NOMO-1 treated with dmso at 0.1 percent for 144 hours (cell line): ENCODE results near the gene GCSH.

Experiments used
- DNase-seq: peaks from one replicate; lab custom pipeline; 2025; ENCODE audit not compliant: unreplicated experiment; lab: John Stamatoyannopoulos, UW

The GCSH gene

DNA sequence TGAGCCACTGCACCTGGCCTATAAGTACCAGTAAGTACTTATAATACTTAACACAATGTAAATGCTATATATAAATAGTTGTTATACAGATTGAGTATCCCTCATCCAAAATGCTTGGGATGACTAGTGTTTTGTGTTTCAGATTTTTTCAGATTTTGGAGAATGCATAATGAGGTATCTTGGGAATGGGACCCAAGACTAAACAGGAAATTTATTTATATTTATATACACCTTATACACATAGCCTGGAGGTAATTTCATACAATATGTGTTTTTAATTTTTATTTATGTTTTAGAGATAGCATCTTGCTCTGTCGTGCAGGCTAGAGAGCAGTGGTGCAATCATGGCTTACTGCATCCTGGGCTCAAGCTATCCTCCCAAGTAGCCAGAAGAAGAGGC, 9.8 kb upstream of the GCSH start:
- DNase-seq: no peak

DNA sequence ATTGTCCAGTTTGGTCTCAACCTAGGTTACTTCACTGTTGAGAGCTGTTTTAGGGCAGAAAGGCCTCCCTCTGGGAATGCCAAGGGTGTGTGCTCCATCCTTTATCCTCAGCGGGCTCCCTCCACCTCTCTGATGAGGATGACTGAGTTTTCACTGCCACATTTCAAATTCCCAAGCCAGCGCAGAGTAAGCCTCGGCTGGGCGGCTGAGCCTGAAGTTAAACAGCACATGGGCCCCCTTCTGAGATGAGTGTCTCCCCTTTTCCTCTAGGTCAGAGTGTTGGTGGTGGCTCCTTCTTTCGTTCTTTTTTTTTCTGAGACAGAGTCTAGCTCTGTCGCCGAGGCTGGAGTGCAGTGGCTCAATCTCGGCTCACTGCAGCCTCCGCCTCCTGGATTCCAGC, 5.5 kb upstream of the GCSH start:
- no peak for DNase-seq

DNA sequence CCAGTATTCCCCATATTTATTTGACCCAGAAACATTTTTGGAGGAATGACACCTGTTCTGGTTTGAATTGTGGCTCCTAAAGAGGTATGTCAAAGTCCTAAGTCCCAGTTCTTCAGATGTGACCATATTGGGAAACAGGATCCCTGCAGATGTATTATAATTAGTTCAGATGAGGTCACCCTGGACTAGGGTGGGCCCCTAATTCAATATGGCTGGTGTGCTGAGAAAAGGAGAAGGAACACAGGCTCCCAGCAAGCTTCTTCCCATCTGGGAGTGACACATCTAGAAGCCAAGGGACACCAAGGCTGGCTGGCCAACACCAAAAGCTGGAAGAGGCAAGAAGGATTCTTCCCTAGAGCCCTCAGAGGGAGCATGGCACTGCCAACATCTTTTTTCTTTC, 3.8 kb upstream of the GCSH start:
- no peak for DNase-seq

DNA sequence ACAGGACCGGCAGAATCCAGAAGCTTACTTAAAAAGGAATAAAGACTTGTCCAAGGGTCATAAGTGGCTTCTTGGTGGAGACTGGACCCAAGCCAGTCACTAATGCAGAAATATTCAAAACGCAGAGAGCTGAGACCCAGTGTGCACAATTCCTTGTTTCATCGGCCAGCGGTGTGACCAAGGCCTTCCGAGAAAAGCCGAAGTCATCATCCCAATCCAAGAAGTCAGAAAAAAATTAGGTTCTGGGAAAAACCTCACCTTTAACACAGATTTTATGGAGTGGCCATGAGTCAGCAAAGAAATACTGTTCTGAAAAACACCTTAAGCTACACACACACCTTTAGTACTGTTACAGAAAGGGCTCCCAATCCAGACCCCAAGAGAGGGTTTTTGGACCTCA, 1.0 kb upstream of the GCSH start:
- DNase-seq: no peak

DNA sequence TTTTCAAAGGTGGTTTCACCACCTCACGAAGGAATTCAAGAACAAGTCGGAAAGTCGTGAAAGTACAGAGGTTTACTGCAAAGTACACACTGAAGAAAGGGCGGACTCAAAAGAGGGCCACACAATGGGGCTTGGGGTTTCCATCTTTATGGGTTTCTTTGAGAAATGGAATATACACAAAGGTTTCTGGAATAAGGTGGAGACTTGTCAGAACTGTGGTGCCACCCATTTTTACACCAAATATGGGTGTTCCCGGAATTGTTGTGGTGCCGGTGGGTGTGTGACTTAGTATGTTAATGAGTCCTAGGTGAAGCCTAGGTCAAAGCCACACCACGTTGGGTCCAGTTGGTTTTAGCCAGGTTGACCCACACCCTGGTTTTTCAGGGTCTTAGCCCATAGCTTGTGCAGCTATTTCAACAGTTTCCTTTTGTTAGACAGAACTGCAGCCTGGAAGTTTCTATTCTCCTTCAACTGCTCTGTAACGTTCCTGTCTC, 567 bp upstream of the GCSH start:
- no peak for DNase-seq

DNA sequence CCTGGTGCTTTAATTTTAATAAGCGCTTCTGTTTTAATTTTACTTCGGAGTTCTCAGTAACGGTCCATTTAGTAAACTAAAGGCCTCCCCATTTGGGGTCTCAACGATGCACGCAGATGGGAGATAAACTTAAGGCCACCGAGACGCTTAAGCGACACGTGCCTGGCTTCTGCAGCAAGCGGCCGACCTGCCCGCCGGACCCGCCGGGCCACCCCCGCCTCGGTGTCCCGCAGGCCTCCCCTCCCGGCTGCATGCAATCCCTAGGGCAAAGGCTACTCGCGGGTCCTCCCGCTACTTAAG, 592 bp downstream of the GCSH start:
- DNase-seq: no peak

DNA sequence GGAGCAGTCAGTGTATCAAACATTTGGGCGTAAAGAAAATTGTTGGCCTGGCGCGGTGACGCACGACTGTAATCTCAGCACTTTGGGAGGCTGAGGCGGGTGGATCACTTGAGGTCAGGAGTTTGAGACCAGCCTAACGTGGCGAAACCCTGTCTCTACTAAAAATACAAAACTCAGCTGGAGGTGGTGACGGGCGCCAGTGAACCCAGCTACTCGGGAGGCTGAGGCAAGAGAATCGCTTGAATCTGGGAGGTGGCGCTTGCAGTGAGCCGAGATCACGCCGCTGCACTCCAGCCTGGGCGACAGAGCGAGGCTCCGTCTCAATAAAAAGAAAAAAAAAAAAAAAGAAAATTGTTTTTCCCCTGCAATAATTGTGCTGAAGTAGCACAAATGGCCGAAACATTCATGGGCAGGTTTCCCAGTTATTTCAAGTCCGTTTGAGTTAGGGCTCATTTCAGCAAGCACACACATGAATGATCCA, 1.4 kb downstream of the GCSH start:
- DNase-seq: no peak

DNA sequence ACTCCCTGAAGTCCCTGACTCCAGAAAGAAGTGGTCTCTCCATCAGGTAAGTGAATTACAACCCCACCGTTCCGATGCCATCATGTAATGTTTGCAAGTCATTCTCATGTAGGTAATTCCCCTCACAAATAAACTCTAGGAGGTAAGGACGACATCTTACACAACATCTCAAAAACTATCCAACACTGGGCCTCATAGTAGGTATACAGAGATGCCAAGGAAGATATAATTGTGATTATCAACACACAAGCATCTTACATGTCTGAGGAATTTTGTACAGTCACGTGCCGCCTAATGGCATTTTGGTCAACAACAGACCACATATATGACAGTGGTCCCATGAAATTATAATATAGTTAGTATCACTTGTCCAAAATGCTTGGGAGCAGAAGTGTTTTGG, 7.4 kb downstream of the GCSH start:
- DNase-seq: no peak

DNA sequence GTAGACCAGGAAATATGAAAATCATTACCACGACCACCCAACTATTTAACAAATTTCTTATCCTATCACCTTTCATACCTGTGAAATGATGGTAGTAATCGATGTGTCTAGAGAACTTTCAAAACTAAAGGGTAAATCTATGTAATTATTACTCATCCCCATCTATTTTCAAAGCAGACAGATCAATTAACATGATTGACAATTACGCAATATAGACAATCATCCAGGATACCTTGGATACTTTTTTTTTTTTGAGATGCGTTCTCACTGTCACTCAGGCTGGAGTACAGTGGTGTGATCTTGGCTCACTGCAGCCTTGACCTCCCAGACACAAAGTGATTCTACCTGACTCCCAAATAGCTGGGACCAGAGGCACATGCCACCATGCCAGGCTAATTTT, 15.2 kb downstream of the GCSH start:
- DNase-seq: no peak

DNA sequence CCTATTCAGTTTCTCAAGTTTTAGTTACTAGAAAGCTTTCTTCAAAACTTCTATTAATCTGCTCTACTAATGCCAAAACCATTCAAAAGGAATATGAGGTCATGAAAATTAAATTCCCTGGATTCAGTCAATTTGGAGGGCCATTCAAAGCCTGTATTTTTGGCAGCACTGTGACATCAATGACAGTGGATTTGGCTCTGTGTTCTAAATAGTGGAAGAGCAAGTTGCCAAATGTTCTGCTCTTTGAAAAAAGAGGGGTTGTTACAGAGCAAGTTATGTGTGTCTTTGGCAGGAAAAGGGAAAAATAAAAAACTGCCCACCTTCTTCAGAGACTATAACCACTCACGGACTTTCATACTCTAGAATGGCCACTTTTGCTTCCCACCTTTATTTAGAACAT, 16.0 kb downstream of the GCSH start:
- DNase-seq: no peak

DNA sequence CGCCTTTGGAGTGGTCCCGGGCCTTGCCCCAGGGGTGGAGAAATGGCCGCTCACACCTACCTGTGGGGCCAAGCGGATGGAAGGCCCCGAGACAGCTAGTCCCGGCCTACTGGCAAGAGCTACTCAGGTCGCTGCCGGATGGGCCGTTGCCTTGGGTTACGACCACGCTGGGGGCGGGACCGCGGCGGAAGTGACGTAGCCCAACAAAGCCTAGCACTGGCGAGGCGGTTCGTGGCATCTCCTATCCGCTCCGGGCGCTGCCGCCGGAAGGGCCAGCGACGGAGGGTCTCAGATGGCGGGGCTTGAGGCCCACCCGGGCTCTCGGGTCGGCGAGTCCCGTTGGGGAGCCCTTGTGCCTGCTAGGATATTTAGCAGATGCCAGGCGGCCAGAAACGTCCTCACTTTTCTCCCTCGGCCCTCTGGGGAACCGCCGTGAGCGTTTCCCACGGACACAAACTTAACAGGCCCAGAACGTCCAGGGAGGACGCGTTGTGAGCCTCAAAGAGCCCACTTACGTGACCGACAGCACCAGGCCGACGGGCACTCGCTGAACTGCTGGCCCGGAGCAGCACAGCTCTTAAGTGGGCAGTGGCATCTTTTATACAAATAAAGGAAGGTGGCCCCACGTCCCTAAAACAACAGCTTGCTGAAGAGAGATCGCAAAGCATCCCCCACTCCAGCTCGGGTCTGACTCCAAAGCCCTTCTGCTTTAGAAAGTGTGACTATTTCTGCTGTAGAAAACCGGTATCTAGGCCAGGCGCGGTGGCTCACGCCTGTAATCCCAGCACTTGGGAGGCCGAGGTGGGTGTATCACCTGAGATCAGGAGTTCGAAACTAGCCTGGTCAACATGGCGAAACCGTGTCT, 18.9 kb downstream of the GCSH start, which contains the start of gene C16orf46:
Gene C16orf46, minus strand, starts transcription at position 163 of the 865 bp plus-strand sequence. CDS start 13,283 bp downstream, outside the sequence.
- peak; percentile 81 for DNase-seq

DNA sequence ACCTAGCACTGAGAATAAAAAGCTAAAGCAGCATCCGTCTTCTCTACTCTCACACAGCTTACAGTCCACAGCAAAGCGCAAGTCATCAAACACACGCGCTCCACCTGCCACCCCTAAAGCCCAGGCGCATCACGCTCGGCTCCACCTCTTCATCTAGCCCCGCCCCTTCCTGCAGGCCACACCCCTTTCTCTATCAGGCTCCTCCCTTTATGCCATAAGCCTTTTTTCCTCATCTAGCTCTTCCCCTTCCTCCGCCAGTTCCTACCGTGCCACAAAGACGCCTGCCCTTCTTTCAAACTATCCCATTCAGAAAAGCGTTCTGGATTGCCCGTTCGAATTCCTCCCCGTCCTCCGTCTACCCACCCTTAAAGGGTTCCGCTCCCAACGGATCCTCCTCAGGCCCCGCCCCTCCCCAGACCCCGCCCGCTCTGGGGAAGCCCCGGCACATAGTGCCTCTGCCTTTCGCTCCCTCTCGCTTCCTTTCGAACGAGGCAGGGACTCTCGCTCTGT, 19.6 kb downstream of the GCSH start:
- peak; percentile 81 for DNase-seq

DNA sequence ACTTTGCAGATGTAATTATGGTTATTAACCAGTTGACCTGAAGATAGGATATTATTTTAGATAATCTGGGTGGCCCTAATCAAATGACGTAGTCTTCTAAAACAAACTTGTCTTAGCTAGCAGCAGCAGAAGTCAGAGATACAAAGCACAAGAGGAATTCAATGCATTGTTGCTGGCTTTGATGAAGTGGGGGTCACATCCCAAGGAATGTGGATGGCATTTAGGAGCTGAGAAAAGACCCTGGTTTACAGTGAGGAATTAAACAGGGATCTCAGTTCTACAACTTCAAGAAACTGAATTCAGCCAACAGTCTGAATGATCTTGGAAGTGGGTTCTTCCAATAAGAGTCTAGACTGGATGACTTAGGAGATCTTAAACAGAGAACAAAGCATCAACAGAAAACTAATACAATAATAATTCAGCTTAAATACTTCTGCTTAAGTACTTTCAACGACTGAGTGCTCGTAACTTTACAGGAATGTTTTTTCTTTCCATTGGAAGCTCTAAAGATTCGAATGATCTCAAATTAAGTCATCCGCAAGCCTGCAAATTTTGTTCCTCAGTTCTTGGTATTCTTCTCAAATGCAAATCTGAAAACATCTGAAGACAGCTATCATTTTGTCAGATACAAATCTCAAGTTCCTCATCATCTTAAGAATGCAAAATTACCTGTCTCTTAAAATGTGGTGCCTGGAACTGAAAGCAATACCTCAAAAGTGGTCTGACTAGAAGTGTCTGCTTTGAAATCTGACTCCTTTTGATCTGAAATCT, 22.4 kb downstream of the GCSH start:
- no peak for DNase-seq

DNA sequence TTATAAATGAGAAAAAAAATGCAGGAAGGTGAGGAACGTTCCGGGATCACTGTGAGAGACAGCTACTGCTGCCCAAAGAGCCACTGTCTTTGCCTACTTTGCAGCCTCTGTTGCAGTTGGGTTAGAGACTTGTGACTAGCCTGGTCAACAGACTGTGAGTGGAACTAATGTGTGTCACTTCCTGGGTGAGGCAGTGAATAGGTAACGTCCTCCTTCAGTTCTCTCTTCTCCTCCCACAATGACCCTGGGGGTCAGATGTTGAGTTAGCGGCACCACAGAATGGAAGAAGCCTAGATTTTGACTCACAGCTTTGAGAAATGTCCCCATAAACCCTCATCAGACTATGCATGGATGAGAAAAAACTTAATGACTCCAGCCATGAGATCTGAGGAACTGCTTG, 24.4 kb downstream of the GCSH start:
- no peak for DNase-seq

DNA sequence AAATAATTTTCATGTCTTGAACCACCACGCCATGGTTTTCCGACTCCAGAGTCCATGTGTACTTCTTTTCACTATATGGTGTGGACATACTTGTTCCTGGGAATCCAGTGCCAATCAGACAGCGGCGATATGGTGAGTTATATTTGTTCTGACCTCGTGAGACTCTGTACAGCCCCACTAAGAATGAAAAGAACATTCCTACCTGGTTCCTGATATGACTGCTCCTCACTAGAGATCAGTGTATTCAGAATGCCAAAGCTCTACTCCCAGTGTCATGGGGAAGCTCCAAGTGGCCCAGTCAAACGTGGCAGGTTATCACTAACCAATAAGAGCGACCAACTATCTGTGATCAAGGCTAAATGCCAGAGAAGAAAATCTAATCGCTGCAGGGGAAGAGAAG, 25.2 kb downstream of the GCSH start:
- DNase-seq: no peak

DNA sequence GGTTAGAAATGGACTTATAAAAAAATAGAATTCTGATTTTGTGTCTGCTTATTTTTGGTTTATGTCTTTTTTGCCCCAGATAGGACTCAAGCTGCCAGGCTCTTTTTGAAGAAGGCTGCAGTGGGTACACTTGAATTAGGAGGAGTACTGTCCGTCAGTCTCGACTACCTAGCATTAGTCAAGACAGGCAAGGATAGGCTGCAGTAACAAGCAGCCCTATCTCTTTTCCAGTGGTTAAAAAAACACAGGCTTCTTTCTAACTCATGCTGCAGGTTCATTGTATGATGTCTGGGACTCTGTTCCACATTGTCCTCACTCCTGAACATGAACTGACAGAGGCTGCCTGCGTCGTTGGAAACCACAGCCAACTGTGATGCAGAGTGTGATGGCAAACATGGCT, 27.1 kb downstream of the GCSH start:
- DNase-seq: no peak

DNA sequence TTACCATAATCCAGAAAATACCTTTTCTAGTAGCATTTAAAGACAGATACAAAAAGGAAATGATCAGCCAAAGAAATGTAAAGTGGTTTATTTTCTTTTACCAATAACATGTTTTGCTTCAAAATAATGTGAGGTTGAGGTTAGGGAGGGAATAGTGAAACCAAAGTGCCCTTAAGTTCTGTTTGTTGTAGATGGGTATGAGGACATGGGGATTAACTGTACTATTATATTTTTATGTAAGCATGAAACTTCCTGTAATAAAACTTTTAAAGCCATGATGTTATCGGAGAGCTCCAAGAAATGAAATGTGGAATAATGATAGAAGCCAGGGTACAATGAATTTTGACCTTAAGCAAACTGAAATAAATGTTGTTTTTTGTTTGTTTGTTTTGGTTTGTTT, 29.0 kb downstream of the GCSH start:
- no peak for DNase-seq

DNA sequence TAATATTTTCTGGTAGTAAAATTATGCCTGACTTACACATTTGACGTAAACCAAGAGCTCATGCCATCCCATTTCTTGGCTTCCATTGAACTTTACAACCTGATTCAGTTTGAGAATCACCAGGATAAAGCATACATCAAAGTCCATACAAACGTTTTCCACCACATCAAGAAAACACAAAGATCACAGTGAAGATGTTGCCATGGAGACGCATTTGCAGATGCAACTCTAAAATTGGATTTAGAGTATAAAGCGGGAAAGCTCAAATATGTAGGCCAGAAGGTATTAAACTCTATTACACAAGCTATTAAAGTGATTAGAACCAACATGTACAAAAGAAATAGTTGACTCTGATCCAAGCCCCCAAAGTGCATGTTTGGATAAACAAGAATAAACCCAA, 29.5 kb downstream of the GCSH start:
- no peak for DNase-seq

DNA sequence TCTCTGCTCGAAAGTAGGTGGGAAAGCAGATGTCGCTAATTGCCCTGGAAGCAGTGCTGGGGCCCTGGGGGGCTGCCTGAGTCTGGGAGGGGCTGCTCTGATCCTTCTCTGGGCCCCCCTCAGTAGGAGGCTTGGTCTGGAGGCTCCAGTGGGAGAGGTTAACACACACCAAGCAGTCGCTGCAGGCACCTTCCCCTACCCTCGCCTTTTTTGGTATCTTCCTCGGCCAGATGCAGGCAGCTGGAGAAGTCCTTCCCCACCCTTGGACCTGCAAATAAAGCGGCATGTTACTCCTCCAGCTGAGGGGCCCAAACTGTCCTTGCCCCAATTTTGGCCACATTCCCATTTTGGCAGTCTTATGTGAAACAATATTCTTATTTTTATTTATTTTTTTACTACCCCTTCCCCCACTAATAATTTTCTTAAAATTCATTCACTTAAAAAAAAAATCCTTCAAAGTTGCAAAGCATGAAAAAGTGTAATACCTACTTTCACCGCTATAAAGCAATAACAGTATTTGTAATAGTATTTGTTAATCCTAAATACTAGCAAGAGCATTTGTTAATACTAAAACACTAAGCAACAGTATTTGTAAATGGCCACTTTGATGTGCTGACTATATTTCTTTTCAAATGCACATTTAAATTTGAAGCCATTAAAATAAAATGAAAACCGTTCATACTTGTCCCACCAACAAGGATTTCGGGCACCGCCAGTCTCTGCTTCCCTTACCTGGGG, 34.2 kb downstream of the GCSH start:
- DNase-seq: no peak

DNA sequence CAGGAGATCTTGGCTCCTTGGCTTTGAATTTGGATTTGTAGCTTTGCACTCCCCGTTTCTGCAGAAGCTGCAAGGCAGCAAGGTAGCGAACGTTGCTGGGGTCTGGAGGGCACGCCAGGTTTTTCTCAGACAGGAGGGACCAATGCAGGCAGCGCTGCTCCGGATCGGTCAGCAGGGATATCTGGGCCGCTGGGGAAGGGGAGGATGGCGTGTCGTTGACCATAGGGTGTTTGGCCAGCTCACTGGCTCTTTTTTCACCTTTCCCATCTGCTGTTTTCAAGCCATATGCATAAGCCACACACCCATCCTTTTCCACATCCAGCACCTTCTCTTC, 34.9 kb downstream of the GCSH start:
- DNase-seq: no peak

DNA sequence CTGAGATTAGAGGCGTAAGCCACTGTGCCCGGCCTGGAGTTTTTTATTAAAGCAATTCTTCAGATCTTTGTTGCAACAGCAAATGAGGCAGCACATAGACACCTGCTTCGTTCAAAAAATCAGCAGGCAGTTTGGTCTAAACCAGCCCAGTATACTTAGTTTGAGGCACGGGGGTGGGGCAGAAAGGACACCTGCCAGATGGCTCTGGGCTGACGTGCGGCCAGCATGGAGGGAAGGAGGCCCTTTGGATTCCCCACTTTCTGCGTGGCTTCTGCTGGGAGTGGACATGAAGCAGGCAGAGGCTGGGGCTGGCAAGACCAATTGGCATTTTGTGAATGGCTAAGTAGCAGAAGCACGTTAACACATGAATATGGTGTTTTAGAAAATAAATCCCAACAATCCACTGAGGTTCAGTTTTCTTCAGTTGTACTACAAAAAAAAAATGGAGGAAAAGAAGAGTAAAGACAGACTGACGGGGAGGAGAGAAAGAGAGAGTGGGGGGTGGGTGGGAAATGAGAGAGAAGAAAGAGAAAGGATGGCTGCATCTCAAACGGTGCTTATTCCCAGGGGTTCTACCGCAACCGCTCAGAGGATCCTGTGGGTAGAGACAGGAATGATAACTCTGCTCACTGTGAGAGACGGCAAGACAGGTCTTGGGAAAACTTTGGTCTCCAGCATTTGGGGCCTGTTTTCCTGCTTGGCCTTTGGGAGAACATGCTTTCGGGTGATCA, 35.5 kb downstream of the GCSH start:
- no peak for DNase-seq
